Activated T-cell treated with anti-CD3 and anti-CD28 coated beads, Interleukin-2, amount 50 U/mL, for 4 hours (primary cell): ENCODE results near the gene LONRF2. TPM values are rescaled to one million over a fixed set of nuclear protein-coding genes. Genes with fewer than 3 reads are reported as not detected.

Source experiments
- ATAC-seq, 2 donors: fragments of 200-7000 bp; cut with Tn5 transposase; one replicate each; pipeline ENCODE4 v1.10.0; 2021
- DNase-seq: peaks from one replicate; pipeline ENCODE4 v3.0.0-alpha.2; 2020
- H3K27me3 Mint-ChIP-seq: one replicate; pipeline ENCODE4 v1.8.0; 2021; ENCODE audit warnings: low read depth, mixed read lengths
- H3K36me3 Mint-ChIP-seq: one replicate; pipeline ENCODE4 v1.8.0; 2022; ENCODE audit warnings: mixed read lengths; ENCODE audit not compliant: insufficient read depth
- H3K4me1 Mint-ChIP-seq: one replicate; pipeline ENCODE4 v1.8.0; 2021; ENCODE audit warnings: low read depth, mixed read lengths
- H3K4me3 Mint-ChIP-seq: one replicate; pipeline ENCODE4 v1.8.0; 2021; ENCODE audit warnings: mild to moderate bottlenecking, moderate library complexity, mixed read lengths
- H3K9me3 Mint-ChIP-seq: one replicate; pipeline ENCODE4 v1.8.0; 2021; ENCODE audit warnings: mixed read lengths
- total RNA-seq, 3 donors: library from RNA; stranded (reverse); gene quantifications; one replicate each; pipeline ENCODE4 v1.2.1, GENCODE V29; 2021

Gene LONRF2
- total RNA-seq, 3 donors from 2014 or later, result 0.03 to 0.25 (median 0.05) TPM

- peaks cover 4% of the 10 kb centered on the region for H3K4me1 Mint-ChIP-seq
- ATAC-seq (no peak), DNase-seq (no peak)
- H3K9me3 Mint-ChIP-seq, result no peaks in the 10 kb centered on the region
- no peaks in the 10 kb centered on the region for H3K36me3 Mint-ChIP-seq
- H3K27me3 Mint-ChIP-seq, result peaks cover 12% of the 10 kb centered on the region
- no peak overlapping the region for H3K4me3 Mint-ChIP-seq
Observed at GRCh38 chr2:100247256-100248043, 74.9 kb downstream of the LONRF2 start.

- Mint-ChIP-seq H3K27me3 (peaks cover 12% of the 10 kb centered on the region), H3K4me1 (peaks cover 4% of the 10 kb centered on the region), H3K9me3 (no peaks in the 10 kb centered on the region), H3K36me3 (no peaks in the 10 kb centered on the region), H3K4me3 (no peak overlapping the region)
- ATAC-seq, result no peak
- DNase-seq, result no peak
Observed at GRCh38 chr2:100246163-100247145, 75.8 kb downstream of the LONRF2 start.

GRCh38 chr2:100245681-100246080 lies 76.6 kb downstream of the LONRF2 start:
- H3K4me3 Mint-ChIP-seq, result no peak overlapping the region
- no peaks in the 10 kb centered on the region for H3K36me3 Mint-ChIP-seq
- no peaks in the 10 kb centered on the region for H3K9me3 Mint-ChIP-seq
- peaks cover 12% of the 10 kb centered on the region for H3K27me3 Mint-ChIP-seq
- no peak for ATAC-seq
- DNase-seq, result no peak
- H3K4me1 Mint-ChIP-seq, result peaks cover 4% of the 10 kb centered on the region

GRCh38 chr2:100244881-100245605 lies 77.3 kb downstream of the LONRF2 start:
- Mint-ChIP-seq H3K4me1 (peaks cover 4% of the 10 kb centered on the region), H3K9me3 (no peaks in the 10 kb centered on the region), H3K27me3 (peaks cover 12% of the 10 kb centered on the region), H3K4me3 (no peak overlapping the region), H3K36me3 (no peaks in the 10 kb centered on the region)
- ATAC-seq (no peak), DNase-seq (no peak)

- Mint-ChIP-seq H3K4me1 (peaks cover 4% of the 10 kb centered on the region), H3K4me3 (no peak overlapping the region), H3K9me3 (no peaks in the 10 kb centered on the region), H3K27me3 (peaks cover 10% of the 10 kb centered on the region), H3K36me3 (no peaks in the 10 kb centered on the region)
- no peak for ATAC-seq
- DNase-seq, result no peak
Observed at GRCh38 chr2:100243631-100244030, 78.7 kb downstream of the LONRF2 start.

- ATAC-seq (peak; percentile 52), DNase-seq (peak; percentile 23)
- no peaks in the 10 kb centered on the region for H3K36me3 Mint-ChIP-seq
- H3K27me3 Mint-ChIP-seq, result peaks cover 9% of the 10 kb centered on the region
- no peak overlapping the region for H3K4me3 Mint-ChIP-seq
- peaks cover 4% of the 10 kb centered on the region for H3K4me1 Mint-ChIP-seq
- H3K9me3 Mint-ChIP-seq, result no peaks in the 10 kb centered on the region
Observed at GRCh38 chr2:100242891-100243619, 79.2 kb downstream of the LONRF2 start.

GRCh38 chr2:100242476-100242875 lies 79.8 kb downstream of the LONRF2 start:
- H3K9me3 Mint-ChIP-seq, result no peaks in the 10 kb centered on the region
- ATAC-seq (no peak), DNase-seq (no peak)
- H3K4me1 Mint-ChIP-seq, result peaks cover 4% of the 10 kb centered on the region
- no peaks in the 10 kb centered on the region for H3K36me3 Mint-ChIP-seq
- H3K27me3 Mint-ChIP-seq, result peaks cover 8% of the 10 kb centered on the region
- H3K4me3 Mint-ChIP-seq, result no peak overlapping the region

GRCh38 chr2:100241236-100241635 lies 81.1 kb downstream of the LONRF2 start:
- peaks cover 2% of the 10 kb centered on the region for H3K4me1 Mint-ChIP-seq
- no peaks in the 10 kb centered on the region for H3K36me3 Mint-ChIP-seq
- no peaks in the 10 kb centered on the region for H3K9me3 Mint-ChIP-seq
- peaks cover 1% of the 10 kb centered on the region for H3K27me3 Mint-ChIP-seq
- ATAC-seq, result no peak
- H3K4me3 Mint-ChIP-seq, result no peak overlapping the region
- DNase-seq, result no peak

- ATAC-seq, result no peak
- H3K4me1 Mint-ChIP-seq, result peaks cover 8% of the 10 kb centered on the region
- no peaks in the 10 kb centered on the region for H3K9me3 Mint-ChIP-seq
- DNase-seq, result no peak
- H3K4me3 Mint-ChIP-seq, result no peak overlapping the region
- H3K27me3 Mint-ChIP-seq, result no peaks in the 10 kb centered on the region
- H3K36me3 Mint-ChIP-seq, result no peaks in the 10 kb centered on the region
Observed at GRCh38 chr2:100240386-100240785, 81.9 kb downstream of the LONRF2 start.

- no peak for ATAC-seq
- Mint-ChIP-seq H3K27me3 (no peaks in the 10 kb centered on the region), H3K36me3 (no peaks in the 10 kb centered on the region), H3K4me1 (peaks cover 15% of the 10 kb centered on the region), H3K9me3 (no peaks in the 10 kb centered on the region), H3K4me3 (no peak overlapping the region)
- no peak for DNase-seq
Observed at GRCh38 chr2:100239486-100240210, 82.7 kb downstream of the LONRF2 start.

GRCh38 chr2:100238471-100238870 lies 83.8 kb downstream of the LONRF2 start:
- no peaks in the 10 kb centered on the region for H3K9me3 Mint-ChIP-seq
- DNase-seq, result no peak
- H3K4me3 Mint-ChIP-seq, result no peak overlapping the region
- no peaks in the 10 kb centered on the region for H3K36me3 Mint-ChIP-seq
- H3K27me3 Mint-ChIP-seq, result no peaks in the 10 kb centered on the region
- H3K4me1 Mint-ChIP-seq, result peaks cover 18% of the 10 kb centered on the region
- ATAC-seq, result no peak

GRCh38 chr2:100237770-100238169 lies 84.5 kb downstream of the LONRF2 start:
- H3K4me1 Mint-ChIP-seq, result peaks cover 18% of the 10 kb centered on the region
- no peak for DNase-seq

GRCh38 chr2:100237163-100237562 lies 85.1 kb downstream of the LONRF2 start:
- no peak for ATAC-seq
- Mint-ChIP-seq H3K9me3 (no peaks in the 10 kb centered on the region), H3K4me1 (peaks cover 18% of the 10 kb centered on the region), H3K4me3 (no peak overlapping the region), H3K36me3 (no peaks in the 10 kb centered on the region), H3K27me3 (no peaks in the 10 kb centered on the region)
- DNase-seq, result no peak

More at GRCh38 chr2:100237770-100238169, 84.5 kb downstream of the LONRF2 start:
- Mint-ChIP-seq H3K36me3 (no peaks in the 10 kb centered on the region), H3K27me3 (no peaks in the 10 kb centered on the region), H3K9me3 (no peaks in the 10 kb centered on the region), H3K4me3 (no peak overlapping the region)
- no peak for ATAC-seq
